Suprapubic skin (tissue), 3 donors: ENCODE results near the gene NTMT2.

Experiments used
- CTCF ChIP-seq, 2 donors: fragments of 200-600 bp in 1 of 2; fragments of 450-650 bp in 1 of 2; sonication (generic) in 1 of 2; IDR thresholded peaks; one replicate each; pipeline ENCODE4 v1.5.1; 2016 to 2019; ENCODE audit warnings: antibody characterized with exemption in 2 of 2, mild to moderate bottlenecking in 1 of 2, moderate library complexity in 1 of 2
- POLR2A ChIP-seq, 2 donors: fragments of 450-650 bp; IDR thresholded peaks; one replicate each; pipeline ENCODE4 v1.6.1; 2017; ENCODE audit warnings: antibody characterized with exemption in 2 of 2, mild to moderate bottlenecking in 2 of 2, moderate library complexity in 2 of 2

- no peak for TF ChIP-seq POLR2A (IDR thresholded peaks at IDR 0.05)
- TF ChIP-seq CTCF (IDR thresholded peaks at IDR 0.05) = no peak
Measured at GRCh38 chr1:170204121-170204520, 58.4 kb downstream of the NTMT2 start.
